Fibroblast of lung (primary cell): Measurements from ENCODE around the gene DCUN1D1. TPM values are rescaled to one million over a fixed set of nuclear protein-coding genes. Genes with fewer than 3 reads are reported as not detected.

Experiments used
- DNase-seq, 2 donors: peaks; one replicate each; pipeline versions ENCODE4 v3.0.0 to v3.0.0-alpha.2; 2010; ENCODE audit warnings: low read depth in 2 of 2
- H2AFZ ChIP-seq: 2 replicates; pipeline ENCODE4 v1.5.1; 2012; ENCODE audit warnings: low read length, control low read depth, inconsistent platforms
- H3K27ac ChIP-seq: 2 replicates; pipeline ENCODE4 v1.5.1; 2011; ENCODE audit warnings: low read length, control low read depth; ENCODE audit not compliant: insufficient read depth
- H3K27me3 ChIP-seq: 2 replicates; pipeline ENCODE4 v1.5.1; 2011; ENCODE audit warnings: mild to moderate bottlenecking, low read length; ENCODE audit not compliant: control insufficient read depth, insufficient read depth
- H3K36me3 ChIP-seq: 2 replicates; pipeline ENCODE4 v1.5.1; 2011; ENCODE audit warnings: low read length; ENCODE audit not compliant: control insufficient read depth, insufficient read depth
- H3K4me1 ChIP-seq: 2 replicates; pipeline ENCODE4 v1.5.1; 2011; ENCODE audit warnings: low read length; ENCODE audit not compliant: control insufficient read depth, insufficient read depth; ENCODE audit errors: extremely low read depth
- H3K4me2 ChIP-seq: 2 replicates; pipeline ENCODE4 v1.5.1; 2011; ENCODE audit warnings: low read length, control low read depth; ENCODE audit not compliant: insufficient read depth; ENCODE audit errors: extremely low read depth
- H3K4me3 ChIP-seq, 4 experiments: fragments of 200-600 bp in 1 of 4; sonication (generic) in 1 of 4; replicated peaks in 1 of 4; 2 replicates each; pipeline ENCODE4 v1.5.1; 2011 to 2016; ENCODE audit warnings: low read length in 4 of 4, low read depth in 3 of 4, mild to moderate bottlenecking in 3 of 4, control low read depth in 2 of 4, inconsistent platforms in 1 of 4, mixed read lengths in 1 of 4; ENCODE audit not compliant: insufficient read depth in 1 of 4; ENCODE audit errors: control extremely low read depth in 1 of 4
- H3K79me2 ChIP-seq: 2 replicates; pipeline ENCODE4 v1.5.1; 2012; ENCODE audit warnings: mild to moderate bottlenecking, low read length, inconsistent platforms; ENCODE audit not compliant: control insufficient read depth, insufficient read depth
- H3K9ac ChIP-seq: 2 replicates; pipeline ENCODE4 v1.5.1; 2011; ENCODE audit warnings: mild to moderate bottlenecking, low read length, control low read depth; ENCODE audit not compliant: insufficient read depth
- H3K9me3 ChIP-seq: 2 replicates; pipeline ENCODE4 v1.5.1; 2012; ENCODE audit warnings: low read depth, low read length; ENCODE audit not compliant: control insufficient read depth, insufficient read depth
- H4K20me1 ChIP-seq: 2 replicates; pipeline ENCODE4 v1.5.1; 2011; ENCODE audit warnings: low read length; ENCODE audit not compliant: control insufficient read depth, insufficient read depth; ENCODE audit errors: extremely low read depth
- EZH2 ChIP-seq: IDR thresholded peaks from 2 replicates; pipeline ENCODE4 v1.5.1; 2012; ENCODE audit warnings: low read length, control low read depth, mild to moderate bottlenecking; ENCODE audit errors: missing control alignments
- polyA plus RNA-seq, 2 donors: library from polyadenylated mRNA; depleted of rRNA in 1 of 2; stranded (reverse) in 1 of 2; unstranded in 1 of 2; fragments of >200 nt; gene quantifications; 2 replicates each; pipeline ENCODE4 v1.2.1, GENCODE V29; 2011 to 2012; ENCODE audit warnings: missing spikeins in 1 of 2
- total RNA-seq: library from RNA; depleted of rRNA; stranded (reverse); fragments of >200 nt; gene quantifications from 2 replicates; pipeline ENCODE4 v1.2.1, GENCODE V29; 2014
- TF ChIP-seq, protein P1 (sequence below), 2 donors: IDR thresholded peaks in 1 of 2; conservative IDR thresholded peaks in 1 of 2; 1 replicate in 1 of 2; 2 replicates in 1 of 2; pipeline ENCODE4 v1.5.1; 2011 to 2012; ENCODE audit warnings: low read length in 2 of 2, control low read depth in 1 of 2, inconsistent platforms in 1 of 2, low read depth in 1 of 2, mild to moderate bottlenecking in 1 of 2

The DCUN1D1 gene
- total and polyA plus RNA-seq, 2 donors (not counting 1 experiment from before 2014, with no cell fraction given): 26.6 to 31.0 TPM

GRCh38 chr3:183022936-183023516, 42.7 kb upstream of the DCUN1D1 start:
- no peak overlapping the region for H3K4me2 ChIP-seq
- DNase-seq: no peak
- no peak overlapping the region for H2AFZ ChIP-seq
- H3K4me3 ChIP-seq: no peak overlapping the region
- TF ChIP-seq, protein P1, sequence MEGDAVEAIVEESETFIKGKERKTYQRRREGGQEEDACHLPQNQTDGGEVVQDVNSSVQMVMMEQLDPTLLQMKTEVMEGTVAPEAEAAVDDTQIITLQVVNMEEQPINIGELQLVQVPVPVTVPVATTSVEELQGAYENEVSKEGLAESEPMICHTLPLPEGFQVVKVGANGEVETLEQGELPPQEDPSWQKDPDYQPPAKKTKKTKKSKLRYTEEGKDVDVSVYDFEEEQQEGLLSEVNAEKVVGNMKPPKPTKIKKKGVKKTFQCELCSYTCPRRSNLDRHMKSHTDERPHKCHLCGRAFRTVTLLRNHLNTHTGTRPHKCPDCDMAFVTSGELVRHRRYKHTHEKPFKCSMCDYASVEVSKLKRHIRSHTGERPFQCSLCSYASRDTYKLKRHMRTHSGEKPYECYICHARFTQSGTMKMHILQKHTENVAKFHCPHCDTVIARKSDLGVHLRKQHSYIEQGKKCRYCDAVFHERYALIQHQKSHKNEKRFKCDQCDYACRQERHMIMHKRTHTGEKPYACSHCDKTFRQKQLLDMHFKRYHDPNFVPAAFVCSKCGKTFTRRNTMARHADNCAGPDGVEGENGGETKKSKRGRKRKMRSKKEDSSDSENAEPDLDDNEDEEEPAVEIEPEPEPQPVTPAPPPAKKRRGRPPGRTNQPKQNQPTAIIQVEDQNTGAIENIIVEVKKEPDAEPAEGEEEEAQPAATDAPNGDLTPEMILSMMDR (conservative IDR thresholded peaks at IDR 0.05 in 1 of 2, IDR thresholded peaks at IDR 0.05 in 1 of 2; ENCODE audit: low read depth in 1 of 2, low read length in 2 of 2): no peak
- TF ChIP-seq EZH2: no peak
- no peaks in the 10 kb centered on the region for H3K9me3 ChIP-seq
- H3K36me3 ChIP-seq: peaks cover 4% of the 10 kb centered on the region
- H3K27me3 ChIP-seq: no peaks in the 10 kb centered on the region
- H3K4me1 ChIP-seq: no peaks in the 10 kb centered on the region
- H3K27ac ChIP-seq: no peak overlapping the region
- no peaks in the 10 kb centered on the region for H4K20me1 ChIP-seq
- H3K79me2 ChIP-seq: no peaks in the 10 kb centered on the region
- no peak overlapping the region for H3K9ac ChIP-seq

DNA sequence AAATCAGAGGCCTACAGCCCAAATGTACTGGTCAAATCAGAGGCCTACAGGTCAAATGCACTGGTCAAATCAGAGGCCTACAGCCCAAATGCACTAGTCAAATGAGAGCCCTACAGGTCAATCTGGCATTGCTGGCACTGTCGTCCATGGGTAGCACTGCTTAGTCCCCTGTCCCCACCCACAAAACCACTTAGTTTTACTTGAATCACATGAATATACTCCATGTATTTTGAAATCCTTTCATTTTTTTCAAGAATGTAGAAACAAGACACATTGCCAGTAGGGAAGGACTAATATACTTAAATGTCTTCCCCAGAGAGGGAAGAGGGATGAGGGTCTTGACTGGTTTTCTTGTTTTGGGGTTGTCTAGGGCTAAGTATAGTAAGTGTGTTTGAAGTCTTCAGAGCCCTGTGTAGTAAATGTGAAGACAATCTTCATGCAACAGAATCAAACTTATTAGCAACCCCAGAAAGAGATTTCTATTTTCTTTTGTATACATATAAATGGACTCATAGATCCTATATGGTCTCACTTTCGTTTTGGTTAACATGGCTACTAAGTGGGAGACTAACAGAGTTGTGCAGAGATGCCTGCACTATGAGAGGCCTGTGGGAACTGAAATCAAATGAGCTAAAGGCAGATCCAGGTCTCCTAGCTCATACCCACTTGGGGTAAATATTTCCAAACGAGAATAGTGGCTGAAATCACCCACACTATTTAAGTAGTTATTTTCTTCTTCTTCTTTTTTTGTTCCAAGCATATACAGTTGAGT, 38.3 kb upstream of the DCUN1D1 start:
- no peaks in the 10 kb centered on the region for H3K79me2 ChIP-seq
- no peaks in the 10 kb centered on the region for H3K4me1 ChIP-seq
- no peak for TF ChIP-seq EZH2
- TF ChIP-seq, protein P1 (conservative IDR thresholded peaks at IDR 0.05 in 1 of 2, IDR thresholded peaks at IDR 0.05 in 1 of 2; ENCODE audit: low read depth in 1 of 2, low read length in 2 of 2): no peak
- peaks cover 2% of the 10 kb centered on the region for H3K36me3 ChIP-seq
- H3K9me3 ChIP-seq: no peaks in the 10 kb centered on the region
- no peak overlapping the region for H3K4me2 ChIP-seq
- no peaks in the 10 kb centered on the region for H3K27me3 ChIP-seq
- H3K9ac ChIP-seq: no peak overlapping the region
- DNase-seq: no peak
- H2AFZ ChIP-seq: no peak overlapping the region
- H3K27ac ChIP-seq: no peak overlapping the region
- H3K4me3 ChIP-seq: no peak overlapping the region
- no peaks in the 10 kb centered on the region for H4K20me1 ChIP-seq

- no peak for DNase-seq
- Histone ChIP-seq H3K4me3 (no peak overlapping the region), H3K27ac (no peak overlapping the region), H4K20me1 (no peaks in the 10 kb centered on the region), H3K79me2 (no peaks in the 10 kb centered on the region), H3K4me2 (no peak overlapping the region), H2AFZ (no peak overlapping the region), H3K9ac (no peak overlapping the region), H3K4me1 (no peaks in the 10 kb centered on the region), H3K9me3 (no peaks in the 10 kb centered on the region), H3K36me3 (no peaks in the 10 kb centered on the region), H3K27me3 (no peaks in the 10 kb centered on the region)
- no peak for TF ChIP-seq EZH2
- TF ChIP-seq, protein P1 (conservative IDR thresholded peaks at IDR 0.05 in 1 of 2, IDR thresholded peaks at IDR 0.05 in 1 of 2; ENCODE audit: low read depth in 1 of 2, low read length in 2 of 2): no peak
These were observed 34.8 kb upstream of the DCUN1D1 start for GRCh38 chr3:183015185-183015584.
